NCI-H69 (cell line): ENCODE measurements around the gene TRIM2.
A peak's percentile ranks its signal among the peaks of the same experiment; 100 is the strongest.

Experiments
- DNase-seq: peaks from one replicate; lab custom pipeline; 2025; lab: John Stamatoyannopoulos, UW

The TRIM2 gene

GRCh38 chr4:153275380-153276276, 71.4 kb downstream of the TRIM2 start:
- DNase-seq, result no peak

DNA sequence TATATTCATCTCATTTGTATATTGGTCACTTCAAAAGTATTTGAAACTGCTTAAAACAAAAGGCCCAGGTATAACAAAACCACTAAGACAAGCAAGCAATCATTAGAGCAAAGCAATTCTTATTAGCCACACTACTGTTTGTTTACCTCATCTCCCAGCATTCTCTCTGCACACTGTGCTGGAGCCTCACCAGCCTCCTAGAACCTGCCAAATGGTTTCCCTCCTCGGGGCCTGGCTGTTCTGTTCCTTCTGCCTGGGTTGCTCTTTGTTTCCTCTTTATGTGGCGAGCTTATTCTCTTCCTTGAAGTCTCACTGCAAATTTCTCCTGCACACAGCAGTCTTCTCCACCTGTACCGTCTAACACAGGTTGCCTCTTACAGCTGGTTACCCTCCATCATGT, 72.7 kb downstream of the TRIM2 start:
- DNase-seq, result no peak

- peak; percentile 44 for DNase-seq
Measured at GRCh38 chr4:153281476-153281875, 77.2 kb downstream of the TRIM2 start.

GRCh38 chr4:153282023-153282422, 77.8 kb downstream of the TRIM2 start:
- DNase-seq, result no peak

DNA sequence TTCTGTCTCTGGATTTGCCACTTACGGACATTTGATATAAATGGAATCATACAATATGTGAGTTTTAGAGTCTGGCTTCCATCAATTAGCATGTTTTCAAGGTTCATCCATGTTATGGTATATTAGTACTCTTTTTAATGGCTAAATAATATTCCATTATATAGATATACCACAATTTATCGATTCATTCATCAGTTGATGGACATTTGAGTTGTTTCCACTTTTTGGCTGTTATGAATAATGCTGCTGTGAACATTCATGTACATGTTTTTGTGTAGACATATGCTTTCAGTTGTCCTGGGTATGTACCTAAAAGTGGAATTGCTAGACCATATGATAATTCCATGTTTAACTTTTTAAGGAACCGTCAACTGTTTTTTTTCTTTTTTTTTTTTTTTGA, 79.0 kb downstream of the TRIM2 start:
- no peak for DNase-seq

GRCh38 chr4:153290134-153290533, 85.9 kb downstream of the TRIM2 start:
- DNase-seq, result no peak

- no peak for DNase-seq
Measured at GRCh38 chr4:153291562-153291961, 87.3 kb downstream of the TRIM2 start.

DNA sequence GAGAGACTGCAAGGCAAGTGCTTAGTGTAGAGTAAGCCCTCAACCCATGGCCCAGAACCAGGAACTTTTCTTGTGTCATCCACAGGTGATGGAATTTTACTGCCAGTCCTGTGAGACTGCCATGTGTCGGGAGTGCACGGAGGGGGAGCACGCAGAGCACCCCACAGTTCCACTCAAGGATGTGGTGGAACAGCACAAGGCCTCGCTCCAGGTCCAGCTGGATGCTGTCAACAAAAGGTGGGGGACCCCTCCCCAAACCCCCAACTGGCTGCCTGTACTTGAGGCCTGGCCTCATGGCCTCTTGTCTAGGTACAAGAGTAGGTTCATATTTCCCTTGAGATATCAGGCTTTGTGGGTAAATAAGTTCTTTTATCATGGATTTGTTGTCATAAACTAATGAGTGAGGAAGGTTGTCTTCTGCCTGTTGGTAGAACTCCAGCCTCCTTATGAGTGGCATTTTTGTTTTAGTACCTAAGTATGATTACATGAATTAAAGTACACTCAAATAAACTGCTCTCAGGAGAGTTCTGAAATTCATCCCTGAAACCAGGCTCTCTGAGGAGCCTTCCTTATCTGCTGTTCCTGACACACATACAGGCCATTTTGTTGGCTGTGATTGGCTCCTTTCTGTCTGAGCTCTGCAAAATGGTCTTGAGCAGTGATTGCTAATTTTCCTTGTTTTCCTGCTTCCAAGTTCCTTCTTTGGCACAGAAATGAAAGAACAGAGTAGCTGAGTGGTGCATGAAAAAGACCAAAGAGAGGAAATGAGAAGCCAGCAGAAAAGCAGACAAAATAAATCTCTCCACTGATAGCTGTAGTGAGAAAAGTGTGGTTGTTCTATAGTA, 88.9 kb downstream of the TRIM2 start:
- no peak for DNase-seq

DNA sequence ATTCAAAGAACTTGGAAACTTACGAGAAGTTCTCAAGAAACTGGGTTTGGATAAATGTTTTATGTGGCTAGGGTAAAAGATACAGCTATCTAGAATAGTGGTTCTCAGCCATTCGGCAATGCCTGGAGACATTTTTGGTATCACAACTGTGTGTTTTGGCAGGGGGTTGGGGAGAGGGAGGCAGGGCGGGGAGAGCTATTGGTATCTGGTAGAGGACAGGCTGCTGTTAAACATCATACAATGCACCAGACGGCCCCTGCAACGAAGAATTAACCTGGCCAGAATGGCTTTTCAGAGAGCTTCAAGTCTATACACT, 89.5 kb downstream of the TRIM2 start:
- DNase-seq, result no peak

DNA sequence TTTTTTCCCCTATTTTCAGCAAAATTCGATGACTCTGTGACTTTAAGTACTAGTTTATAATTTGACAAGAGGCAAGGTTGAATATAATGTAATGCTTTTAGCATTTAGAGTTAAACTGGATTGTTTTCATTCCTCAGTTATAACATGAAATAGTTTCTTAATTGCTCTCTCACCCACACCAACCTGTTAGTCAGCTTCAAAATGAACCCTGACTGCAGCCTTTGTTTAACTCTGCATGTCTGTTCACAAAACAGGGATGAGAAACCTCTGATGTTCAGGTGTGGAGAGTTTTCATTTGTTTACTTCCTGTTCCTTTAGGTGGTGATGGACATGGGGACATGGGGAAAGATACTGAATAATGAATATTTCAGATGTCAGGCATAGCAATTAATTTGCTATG, 90.4 kb downstream of the TRIM2 start:
- DNase-seq, result no peak

DNA sequence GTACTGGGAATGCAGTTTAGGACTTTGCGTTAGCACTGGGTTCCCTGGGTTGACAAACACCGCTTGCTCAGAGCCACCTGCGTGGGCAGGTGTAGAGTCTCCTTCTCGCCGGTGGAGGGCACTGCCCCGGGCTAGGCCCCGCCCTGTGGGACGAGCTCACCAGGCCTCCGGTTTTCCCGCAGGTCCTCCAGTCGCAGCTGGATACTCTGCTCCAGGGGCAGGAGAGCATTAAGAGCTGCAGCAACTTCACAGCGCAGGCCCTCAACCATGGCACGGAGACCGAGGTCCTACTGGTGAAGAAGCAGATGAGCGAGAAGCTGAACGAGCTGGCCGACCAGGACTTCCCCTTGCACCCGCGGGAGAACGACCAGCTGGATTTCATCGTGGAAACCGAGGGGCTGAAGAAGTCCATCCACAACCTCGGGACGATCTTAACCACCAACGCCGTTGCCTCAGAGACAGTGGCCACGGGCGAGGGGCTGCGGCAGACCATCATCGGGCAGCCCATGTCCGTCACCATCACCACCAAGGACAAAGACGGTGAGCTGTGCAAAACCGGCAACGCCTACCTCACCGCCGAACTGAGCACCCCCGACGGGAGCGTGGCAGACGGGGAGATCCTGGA, 91.0 kb downstream of the TRIM2 start:
- no peak for DNase-seq

GRCh38 chr4:153296040-153296823, 92.0 kb downstream of the TRIM2 start:
- DNase-seq, result no peak

GRCh38 chr4:153297116-153297515, 92.9 kb downstream of the TRIM2 start:
- no peak for DNase-seq

GRCh38 chr4:153310793-153311192, 106.5 kb downstream of the TRIM2 start:
- no peak for DNase-seq

- DNase-seq, result no peak
Measured at GRCh38 chr4:153314915-153315314, 110.7 kb downstream of the TRIM2 start.

GRCh38 chr4:153318696-153319320, 114.6 kb downstream of the TRIM2 start:
- peak; percentile 64 for DNase-seq

- DNase-seq, result no peak
Measured at GRCh38 chr4:153322791-153323190, 118.5 kb downstream of the TRIM2 start.

DNA sequence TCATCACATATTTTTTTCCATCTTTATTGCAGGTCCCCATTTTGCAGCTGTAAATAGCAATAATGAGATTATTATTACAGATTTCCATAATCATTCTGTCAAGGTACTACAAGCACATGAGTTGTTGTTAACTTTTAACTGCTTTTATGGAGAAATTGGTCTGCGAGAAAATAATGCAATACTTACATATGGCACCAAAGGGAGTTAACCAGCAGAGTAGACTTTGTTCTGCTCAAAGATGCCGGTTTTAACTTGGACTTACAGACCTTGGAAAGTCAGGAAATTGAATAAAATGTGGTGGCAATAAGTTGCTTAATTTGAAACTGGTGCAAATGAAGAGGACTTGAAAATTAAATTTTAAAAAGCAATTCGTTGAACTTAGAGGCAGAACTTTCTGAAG, 119.8 kb downstream of the TRIM2 start:
- DNase-seq, result no peak

GRCh38 chr4:153325558-153325957, 121.3 kb downstream of the TRIM2 start:
- DNase-seq, result no peak

DNA sequence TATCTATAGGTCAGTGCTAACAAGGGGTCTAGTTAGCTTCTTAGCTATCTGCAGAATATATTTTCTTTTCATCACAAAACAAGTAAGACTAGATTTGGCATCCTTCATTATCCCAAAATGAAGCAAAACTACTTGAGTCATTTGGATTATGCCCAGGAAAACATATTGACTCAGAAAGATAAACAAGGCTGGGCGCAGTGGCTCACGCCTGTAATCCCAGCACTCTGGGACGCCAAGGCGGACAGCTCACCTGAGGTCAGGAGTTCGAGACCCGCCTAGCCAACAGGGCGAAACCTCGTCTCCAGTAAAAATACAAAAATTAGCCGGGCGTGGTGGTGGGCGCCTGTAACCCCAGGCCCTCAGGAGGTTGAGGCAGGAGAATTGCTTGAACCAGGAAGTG, 122.3 kb downstream of the TRIM2 start:
- no peak for DNase-seq

GRCh38 chr4:153327247-153327646, 123.0 kb downstream of the TRIM2 start:
- DNase-seq, result no peak

DNA sequence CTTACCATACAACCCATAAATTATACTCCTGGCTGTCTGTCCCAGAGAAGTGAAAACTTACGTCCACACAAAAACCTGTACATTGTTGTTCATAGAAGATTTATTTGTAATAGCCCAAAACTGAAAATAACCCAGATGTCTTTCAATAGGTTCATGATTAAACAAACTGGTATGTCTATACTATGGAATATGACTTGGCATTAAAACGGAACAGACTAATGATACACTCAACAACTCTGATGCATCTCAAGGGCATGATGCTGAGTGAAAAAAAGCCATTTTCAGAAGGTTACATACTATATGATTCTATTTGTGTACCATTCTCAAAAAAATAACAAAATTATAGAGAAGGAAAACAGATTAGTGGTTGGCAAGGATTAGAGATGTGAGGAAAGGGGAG, 128.7 kb downstream of the TRIM2 start:
- no peak for DNase-seq
